ENCODE measurements around the gene PPP3R1. TPM values are rescaled to one million over a fixed set of nuclear protein-coding genes. Genes with fewer than 3 reads are reported as not detected.

PPP3R1 gene
- polyA plus RNA-seq = 10 to 100 TPM; 11.3 to 42.4 (median 27.0) TPM

GRCh38 chr2:68252400-68253218 is at the start of gene PPP3R1:
PPP3R1 (minus strand) TSS chr2:68252532; CDS start chr2:68252127, 405 bp downstream.
- WGBS, 3 donors = 0% methylated on average over 55 to 79 of the region's 79 CpGs
- H3K27ac ChIP-seq (ENCODE audit: low read depth, low read length) = peak within 1 kb of the TSS; percentile 100

DNA sequence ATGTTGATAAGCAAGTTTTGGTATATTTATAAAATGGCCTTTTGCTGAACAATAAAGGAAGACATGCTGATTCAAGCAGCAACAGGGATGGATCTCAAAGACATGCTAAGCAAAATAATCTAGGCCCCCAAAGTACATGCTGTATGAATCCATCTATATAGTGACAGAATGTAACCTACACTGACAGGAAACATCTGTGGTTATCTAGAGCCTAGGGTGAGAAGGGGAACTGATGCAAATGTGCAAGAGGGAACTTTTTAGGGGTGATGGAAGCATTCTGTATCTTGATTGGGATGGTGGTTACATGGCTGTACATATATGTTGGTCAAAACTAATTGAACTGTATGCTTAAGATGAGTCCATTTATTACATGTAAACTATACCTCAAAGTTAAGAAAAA is 43.2 kb upstream of the PPP3R1 start:
- no peak overlapping the region for H3K27ac ChIP-seq (ENCODE audit: low read depth, low read length)

DNA sequence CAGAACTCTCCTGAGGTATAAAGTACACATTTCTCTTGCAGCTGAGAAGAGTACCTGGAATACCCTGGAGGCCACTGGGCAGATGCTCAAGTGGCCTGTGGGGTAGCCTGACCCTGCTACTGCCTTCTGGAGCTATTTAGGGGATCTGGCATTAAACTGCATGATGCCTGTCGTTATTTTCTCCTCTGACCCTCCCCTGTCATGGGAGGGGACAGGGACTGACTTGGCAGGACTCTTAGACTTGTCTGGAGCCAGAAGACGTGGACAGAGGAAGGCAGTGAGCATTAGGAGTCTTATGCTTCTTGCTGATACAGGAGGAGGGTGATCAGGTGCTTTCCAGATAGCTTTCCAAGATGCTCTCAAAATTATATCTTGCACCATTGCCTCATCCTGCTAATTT is 42.6 kb upstream of the PPP3R1 start:
- no peak overlapping the region for H3K27ac ChIP-seq (ENCODE audit: low read depth, low read length)
- 20 to 43% (median 37%) methylated on average over 2 of the region's 2 CpGs for WGBS, 3 donors

DNA sequence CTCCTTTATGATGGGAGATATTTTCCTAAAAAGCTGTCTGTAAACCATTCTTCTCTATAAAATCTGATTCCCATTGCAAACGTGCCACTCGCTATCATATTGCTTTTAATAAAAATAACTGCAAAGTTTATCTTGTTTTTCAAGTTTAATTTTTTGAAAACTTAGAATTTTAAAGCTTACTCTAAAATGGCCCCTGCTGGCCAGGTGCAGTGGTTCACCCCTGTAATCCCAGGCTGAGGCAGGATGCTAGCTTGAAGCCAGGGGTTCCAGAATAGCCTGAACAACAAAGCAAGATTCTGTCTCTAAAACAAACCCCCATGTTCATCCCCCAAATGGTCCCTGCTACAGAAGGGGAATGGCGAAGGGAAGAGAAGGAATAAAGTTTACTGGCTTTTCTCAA is 41.9 kb upstream of the PPP3R1 start:
- no peak overlapping the region for H3K27ac ChIP-seq (ENCODE audit: low read depth, low read length)
- 90 to 97% (median 93%) methylated on average over 3 of the region's 3 CpGs for WGBS, 3 donors

DNA sequence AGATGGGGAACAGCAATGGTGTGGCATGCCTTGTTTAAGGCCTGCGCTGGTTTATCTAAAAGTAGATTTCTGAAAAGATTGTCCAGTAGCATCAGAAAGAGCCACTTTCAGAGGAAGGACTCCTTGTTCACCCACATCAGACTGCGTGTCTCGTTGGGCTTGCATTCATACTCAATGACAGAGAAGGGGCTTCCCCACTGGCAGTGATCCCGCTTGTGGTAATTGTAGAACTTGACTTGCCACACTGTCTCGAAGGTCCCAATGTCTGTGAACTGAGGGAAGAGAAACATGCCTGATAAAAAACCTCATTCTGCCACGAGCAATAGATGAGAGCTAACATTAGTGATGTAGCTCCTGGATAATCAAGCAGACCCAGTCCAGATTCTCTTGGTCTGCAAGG is 41.4 kb upstream of the PPP3R1 start:
- no peak overlapping the region for H3K27ac ChIP-seq (ENCODE audit: low read depth, low read length)
- 72 to 76% (median 74%) methylated on average over 6 of the region's 6 CpGs for WGBS, 3 donors

DNA sequence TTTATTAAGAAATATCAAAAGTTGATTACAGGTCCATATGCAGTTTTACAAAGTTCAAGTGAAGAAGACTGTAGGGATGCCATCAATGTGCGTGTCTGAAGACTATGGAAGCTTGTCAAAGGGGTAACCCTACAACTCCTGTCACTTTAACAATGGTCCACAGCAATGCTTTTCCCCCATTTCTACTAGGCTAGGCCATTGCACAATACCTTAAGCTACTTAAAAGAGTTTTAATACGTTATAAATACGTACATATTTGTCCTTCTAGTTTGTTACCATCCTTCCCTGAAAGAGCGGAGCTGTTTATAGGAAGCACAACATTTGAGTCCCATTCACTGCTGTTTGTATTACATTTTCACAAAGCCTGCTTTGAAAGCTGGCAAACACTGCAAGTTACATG is 40.7 kb upstream of the PPP3R1 start:
- H3K27ac ChIP-seq (ENCODE audit: low read depth, low read length) = no peak overlapping the region
- WGBS, 3 donors = 86 to 94% (median 91%) methylated on average over 4 of the region's 4 CpGs

DNA sequence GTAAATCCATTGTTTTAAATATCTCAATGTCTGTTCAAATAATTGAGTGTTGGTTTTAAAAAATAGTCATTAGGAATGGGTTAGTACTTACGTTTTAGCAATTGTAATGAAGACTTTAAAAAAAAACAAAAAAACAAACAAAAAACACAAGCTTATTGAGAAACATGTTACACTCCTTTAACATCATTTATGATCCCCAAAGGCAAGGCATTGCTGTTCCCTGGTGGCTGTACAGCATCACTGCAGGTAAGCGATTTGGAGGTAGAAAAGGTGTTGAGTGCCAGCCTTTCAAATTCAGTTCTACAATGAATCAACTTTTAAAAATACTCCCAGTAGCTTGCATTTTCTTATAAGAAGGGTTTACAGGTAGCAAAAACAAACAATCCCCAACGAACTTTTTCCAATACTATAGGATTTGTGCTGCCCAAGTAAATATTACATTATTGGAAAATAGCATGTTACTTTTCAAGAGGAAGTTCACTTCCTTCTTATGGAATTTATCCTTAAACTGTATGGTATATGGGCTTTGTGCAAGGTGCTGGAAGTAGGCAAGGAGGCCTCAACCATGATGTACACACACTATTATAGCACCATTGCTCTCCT is 39.9 kb upstream of the PPP3R1 start:
- WGBS, 3 donors = 26 to 68% (median 63%) methylated on average over 3 of the region's 3 CpGs

GRCh38 chr2:68291314-68291713 is 39.0 kb upstream of the PPP3R1 start:
- H3K27ac ChIP-seq (ENCODE audit: low read depth, low read length) = no peak overlapping the region
- 68 to 72% (median 70%) methylated on average over 6 of the region's 6 CpGs for WGBS, 3 donors

More for the DNA sequence above, 39.9 kb upstream of the PPP3R1 start:
- H3K27ac ChIP-seq (ENCODE audit: low read depth, low read length) = no peak overlapping the region

GRCh38 chr2:68290901-68291300 is 38.6 kb upstream of the PPP3R1 start:
- 30 to 61% (median 32%) methylated on average over 5 of the region's 5 CpGs for WGBS, 3 donors
- H3K27ac ChIP-seq (ENCODE audit: low read depth, low read length) = no peak overlapping the region

- WGBS, 3 donors = 22 to 30% (median 25%) methylated on average over 10 of the region's 10 CpGs
- no peak overlapping the region for H3K27ac ChIP-seq (ENCODE audit: low read depth, low read length)
Observed at GRCh38 chr2:68287580-68288441, 35.5 kb upstream of the PPP3R1 start.

- no peak overlapping the region for H3K27ac ChIP-seq (ENCODE audit: low read depth, low read length)
- WGBS, 3 donors = 28 to 69% (median 28%) methylated on average over 3 of the region's 3 CpGs
Observed at GRCh38 chr2:68284896-68285295, 32.6 kb upstream of the PPP3R1 start.

DNA sequence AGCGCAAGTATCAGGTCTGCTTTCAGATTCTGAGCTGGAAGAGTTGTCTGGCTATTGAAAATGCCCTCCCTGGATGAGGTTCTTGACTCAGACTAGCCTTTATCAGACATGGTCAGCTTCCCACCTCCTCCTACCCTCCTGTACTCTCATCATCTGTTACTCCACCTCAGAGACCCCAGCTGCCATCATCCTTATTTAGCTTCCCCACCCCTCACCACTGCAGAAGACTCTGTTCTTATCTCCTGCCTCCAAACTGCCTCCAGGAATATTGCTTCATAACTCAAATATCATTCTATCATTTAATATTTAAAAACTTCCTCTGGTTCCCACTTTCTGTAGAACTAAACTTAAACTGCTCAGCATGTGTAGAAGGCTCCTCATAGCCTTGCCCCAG is 31.1 kb upstream of the PPP3R1 start:
- WGBS, 3 donors = 89 to 97% (median 96%) methylated on average over 1 of the region's 1 CpG
- no peak overlapping the region for H3K27ac ChIP-seq (ENCODE audit: low read depth, low read length)

- 39 to 41% (median 40%) methylated on average over 5 of the region's 5 CpGs for WGBS, 3 donors
- no peak overlapping the region for H3K27ac ChIP-seq (ENCODE audit: low read depth, low read length)
Observed at GRCh38 chr2:68282811-68283418, 30.6 kb upstream of the PPP3R1 start.

GRCh38 chr2:68280796-68281195 is 28.5 kb upstream of the PPP3R1 start:
- 74 to 84% (median 77%) methylated on average over 1 of the region's 1 CpG for WGBS, 3 donors
- no peak overlapping the region for H3K27ac ChIP-seq (ENCODE audit: low read depth, low read length)

- WGBS, 3 donors = 69 to 85% (median 75%) methylated on average over 1 of the region's 1 CpG
- H3K27ac ChIP-seq (ENCODE audit: low read depth, low read length) = no peak overlapping the region
Observed at GRCh38 chr2:68280348-68280747, 28.0 kb upstream of the PPP3R1 start.

DNA sequence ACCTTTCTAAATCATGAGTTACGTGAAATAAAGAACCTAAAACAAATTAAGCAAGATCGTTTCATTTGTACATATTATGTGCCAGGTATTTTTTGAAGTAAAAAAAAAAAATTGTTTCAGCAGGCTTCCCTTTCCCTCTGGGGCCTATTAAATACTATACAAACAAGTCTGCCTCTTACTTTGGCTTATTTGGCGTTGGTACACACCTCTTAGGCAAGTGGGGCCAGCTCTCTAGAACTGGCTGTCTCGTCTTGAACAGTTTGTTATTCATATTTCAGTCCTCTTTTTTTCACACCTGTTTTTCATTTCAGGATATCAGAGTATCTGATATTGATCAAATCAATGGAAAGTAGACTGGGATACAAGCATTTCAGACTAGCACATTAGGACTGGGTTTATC is 27.4 kb upstream of the PPP3R1 start:
- WGBS, 3 donors = 72 to 86% (median 73%) methylated on average over 4 of the region's 4 CpGs
- H3K27ac ChIP-seq (ENCODE audit: low read depth, low read length) = no peak overlapping the region

GRCh38 chr2:68278169-68278568 is 25.8 kb upstream of the PPP3R1 start:
- WGBS, 3 donors = 94 to 96% (median 95%) methylated on average over 1 of the region's 1 CpG

DNA sequence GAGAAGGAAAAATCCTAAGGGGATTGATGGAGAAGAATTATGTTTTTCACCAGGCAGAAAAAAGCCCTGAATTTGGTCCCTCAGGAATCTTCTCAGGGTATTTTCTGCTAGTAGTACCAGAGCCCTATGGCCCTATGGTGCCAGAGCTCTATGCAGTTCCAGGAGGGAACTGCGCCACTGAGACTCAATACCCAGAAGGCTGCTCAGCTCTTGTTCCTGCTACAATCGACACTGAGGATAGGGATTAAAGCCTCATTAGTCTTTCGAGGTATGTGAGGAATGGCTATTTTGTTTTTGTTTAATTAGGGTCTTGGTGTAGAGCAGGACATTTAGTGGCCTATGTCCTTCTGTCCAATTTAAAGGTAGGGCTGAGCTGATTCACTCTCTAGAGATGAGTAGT is 21.7 kb upstream of the PPP3R1 start:
- H3K27ac ChIP-seq (ENCODE audit: low read depth, low read length) = no peak overlapping the region
- WGBS, 3 donors = 53 to 73% (median 72%) methylated on average over 3 of the region's 3 CpGs

More at GRCh38 chr2:68278169-68278568, 25.8 kb upstream of the PPP3R1 start:
- H3K27ac ChIP-seq (ENCODE audit: low read depth, low read length) = no peak overlapping the region

Data from adipose tissue (tissue), 3 donors.